Measurements from ENCODE around the gene BRINP2.

BRINP2 gene

GRCh38 chr1:177200290-177200689 is 29.5 kb downstream of the BRINP2 start:
- ATAC-seq, result no peak
- TF ChIP-seq ZNF70 (CRISPR knock-in tag; IDR thresholded peaks at IDR 0.05), result no peak
- no peak for TF ChIP-seq SNAI2 (CRISPR knock-in tag; IDR thresholded peaks at IDR 0.05)
- no peak for TF ChIP-seq RARB (CRISPR knock-in tag; IDR thresholded peaks at IDR 0.05)
- no peak for TF ChIP-seq TOX (CRISPR knock-in tag; IDR thresholded peaks at IDR 0.05; ENCODE audit: borderline replicate concordance)
- TF ChIP-seq ZC3H10 (CRISPR knock-in tag; IDR thresholded peaks at IDR 0.05), result no peak
- no peak for TF ChIP-seq GLIS3 (CRISPR knock-in tag; IDR thresholded peaks at IDR 0.05)
- no peak for TF ChIP-seq ARNTL (CRISPR knock-in tag; IDR thresholded peaks at IDR 0.05; ENCODE audit: borderline replicate concordance, low read depth)
- TF ChIP-seq ZFP3 (CRISPR knock-in tag; IDR thresholded peaks at IDR 0.05), result no peak
- no peak for TF ChIP-seq TSHZ2 (CRISPR knock-in tag; IDR thresholded peaks at IDR 0.05)

GRCh38 chr1:177206831-177207355 is 36.1 kb downstream of the BRINP2 start:
- TF ChIP-seq CREB5 (CRISPR knock-in tag; IDR thresholded peaks at IDR 0.05; ENCODE audit: low read depth) (no peak), CSRNP3 (CRISPR knock-in tag; IDR thresholded peaks at IDR 0.05) (no peak), TSHZ2 (CRISPR knock-in tag; IDR thresholded peaks at IDR 0.05) (no peak), TCF4 (CRISPR knock-in tag; IDR thresholded peaks at IDR 0.05; ENCODE audit: borderline replicate concordance) (no peak), ARNTL (CRISPR knock-in tag; IDR thresholded peaks at IDR 0.05; ENCODE audit: borderline replicate concordance, low read depth) (no peak), RARB (CRISPR knock-in tag; IDR thresholded peaks at IDR 0.05) (no peak), ZNF70 (CRISPR knock-in tag; IDR thresholded peaks at IDR 0.05) (no peak), PATZ1 (CRISPR knock-in tag; IDR thresholded peaks at IDR 0.05; ENCODE audit: borderline replicate concordance) (no peak), PPARA (CRISPR knock-in tag; IDR thresholded peaks at IDR 0.05; ENCODE audit: borderline replicate concordance) (no peak)
- ATAC-seq, result no peak

GRCh38 chr1:177208920-177209319 is 38.2 kb downstream of the BRINP2 start:
- no peak for ATAC-seq
- TF ChIP-seq TOX (CRISPR knock-in tag; IDR thresholded peaks at IDR 0.05; ENCODE audit: borderline replicate concordance), result no peak
- TF ChIP-seq ARNTL (CRISPR knock-in tag; IDR thresholded peaks at IDR 0.05; ENCODE audit: borderline replicate concordance, low read depth), result no peak
- no peak for TF ChIP-seq CSDC2 (CRISPR knock-in tag; IDR thresholded peaks at IDR 0.05)
- no peak for TF ChIP-seq GLIS3 (CRISPR knock-in tag; IDR thresholded peaks at IDR 0.05)

- ATAC-seq, result no peak
- TF ChIP-seq CREB5 (CRISPR knock-in tag; IDR thresholded peaks at IDR 0.05; ENCODE audit: low read depth) (no peak), PATZ1 (CRISPR knock-in tag; IDR thresholded peaks at IDR 0.05; ENCODE audit: borderline replicate concordance) (no peak), ZNF565 (CRISPR knock-in tag; conservative IDR thresholded peaks at IDR 0.05; ENCODE audit: low read depth) (no peak), ARNTL (CRISPR knock-in tag; IDR thresholded peaks at IDR 0.05; ENCODE audit: borderline replicate concordance, low read depth) (no peak), TOX (CRISPR knock-in tag; IDR thresholded peaks at IDR 0.05; ENCODE audit: borderline replicate concordance) (no peak), ZNF70 (CRISPR knock-in tag; IDR thresholded peaks at IDR 0.05) (no peak), ISL1 (CRISPR knock-in tag; IDR thresholded peaks at IDR 0.05) (no peak), POU6F1 (CRISPR knock-in tag; IDR thresholded peaks at IDR 0.05; ENCODE audit: borderline replicate concordance, low read depth) (no peak), TCF4 (CRISPR knock-in tag; IDR thresholded peaks at IDR 0.05; ENCODE audit: borderline replicate concordance) (no peak), CSDC2 (CRISPR knock-in tag; IDR thresholded peaks at IDR 0.05) (no peak), ZFP3 (CRISPR knock-in tag; IDR thresholded peaks at IDR 0.05) (no peak)
Measured at GRCh38 chr1:177209357-177209756, 38.6 kb downstream of the BRINP2 start.
